Testis (tissue), 3 donors: ENCODE measurements around the gene ATXN7L1. TPM values are rescaled to one million over a fixed set of nuclear protein-coding genes. Genes with fewer than 3 reads are reported as not detected.

Source experiments
- DNase-seq: peaks from one replicate; pipeline ENCODE4 v3.0.0-alpha.2; 2019
- H3K27ac ChIP-seq, 2 donors: fragments of 200-600 bp; sonication (generic); one replicate each; pipeline ENCODE4 v1.5.1; 2019
- H3K27me3 ChIP-seq: fragments of 200-600 bp; sonication (generic); one replicate; pipeline ENCODE4 v1.5.1; 2019
- H3K36me3 ChIP-seq: fragments of 200-600 bp; sonication (generic); one replicate; pipeline ENCODE4 v1.5.1; 2017; ENCODE audit warnings: low read depth; ENCODE audit errors: missing control alignments
- H3K4me1 ChIP-seq: fragments of 200-600 bp; sonication (generic); one replicate; pipeline ENCODE4 v1.5.1; 2019
- H3K4me3 ChIP-seq, 2 donors: fragments of 200-600 bp; sonication (generic); one replicate each; pipeline ENCODE4 v1.5.1; 2017 to 2019
- H3K9me3 ChIP-seq: fragments of 200-600 bp; sonication (generic); one replicate; pipeline ENCODE4 v1.5.1; 2017
- CTCF ChIP-seq, 3 experiments: fragments of 450-650 bp in 2 of 3; fragments of 200-600 bp in 1 of 3; sonication (generic) in 1 of 3; IDR thresholded peaks; one replicate each; pipeline ENCODE4 v1.5.1; 2016 to 2019; ENCODE audit warnings: antibody characterized with exemption in 3 of 3, mild to moderate bottlenecking in 2 of 3, moderate library complexity in 1 of 3
- POLR2A ChIP-seq: fragments of 450-650 bp; IDR thresholded peaks from one replicate; pipeline ENCODE4 v1.6.1; 2017; ENCODE audit warnings: antibody characterized with exemption, mild to moderate bottlenecking, moderate library complexity
- WGBS, 2 donors: methylation state at CpG; one replicate each; pipeline ENCODE4 v1.1.5; 2018; 5-methylcytosine and 5-hydroxymethylcytosine counted together
- intact Hi-C: fragments of 100-400 bp; cut with DNase I; formaldehyde crosslinking; loops from one replicate; pipeline ENCODE4 v1.15.1; 2023; ENCODE audit warnings: low total_unique reads
- polyA plus RNA-seq: library from polyadenylated mRNA; stranded (reverse); fragments of 350-450 nt; fragmentation: Illumina TruSeq; extraction: RNeasy Lipid Tissue Mini Kit (QIAGEN cat#74804); gene quantifications from one replicate; pipeline ENCODE4 v1.2.3, GENCODE V29; 2014; ENCODE audit warnings: low read depth, low replicate concordance; ENCODE audit not compliant: insufficient read depth
- total RNA-seq, 2 donors: library from RNA; depleted of rRNA; stranded (reverse); fragments of >200 nt; gene quantifications; one replicate each; pipeline ENCODE4 v1.2.3, GENCODE V29; 2016

Gene ATXN7L1
- total and polyA plus RNA-seq, 3 donors from 2014 or later = 35.7 to 61.7 (median 35.9) TPM

- Histone ChIP-seq H3K36me3 (no peaks in the 10 kb centered on the region), H3K4me3 (no peak overlapping the region), H3K27ac (no peak overlapping the region), H3K27me3 (no peaks in the 10 kb centered on the region), H3K9me3 (no peaks in the 10 kb centered on the region), H3K4me1 (no peaks in the 10 kb centered on the region)
- TF ChIP-seq POLR2A (no peak), CTCF (IDR thresholded peaks at IDR 0.05) (no peak)
- intact Hi-C loops = no loop called here
- WGBS, 2 donors = 83 to 92% methylated on average over 11 to 15 of the region's 15 CpGs
- no peak for DNase-seq
These were observed 88.0 kb downstream of the ATXN7L1 start for GRCh38 chr7:105788356-105788755.

GRCh38 chr7:105787793-105788192 is 88.6 kb downstream of the ATXN7L1 start:
- DNase-seq = no peak
- TF ChIP-seq CTCF (IDR thresholded peaks at IDR 0.05) (no peak), POLR2A (no peak)
- Histone ChIP-seq H3K4me3 (no peak overlapping the region), H3K36me3 (no peaks in the 10 kb centered on the region), H3K27me3 (no peaks in the 10 kb centered on the region), H3K27ac (no peak overlapping the region), H3K4me1 (no peaks in the 10 kb centered on the region), H3K9me3 (no peaks in the 10 kb centered on the region)
- intact Hi-C loops = no loop called here
- 81 to 92% methylated on average over 3 of the region's 3 CpGs for whole genome bisulfite sequencing, 2 donors

GRCh38 chr7:105786520-105787470 is 89.6 kb downstream of the ATXN7L1 start:
- intact Hi-C loops = no loop called here

GRCh38 chr7:105782391-105783042 is 93.9 kb downstream of the ATXN7L1 start:
- 68 to 90% methylated on average over 5 to 10 of the region's 10 CpGs for WGBS, 2 donors
- Histone ChIP-seq H3K36me3 (no peaks in the 10 kb centered on the region), H3K9me3 (no peaks in the 10 kb centered on the region), H3K4me3 (no peak overlapping the region), H3K27me3 (no peaks in the 10 kb centered on the region), H3K27ac (no peak overlapping the region), H3K4me1 (no peaks in the 10 kb centered on the region)
- intact Hi-C loops = no loop called here
- TF ChIP-seq CTCF (IDR thresholded peaks at IDR 0.05) (no peak), POLR2A (no peak)
- no peak for DNase-seq

More at GRCh38 chr7:105786520-105787470, 89.6 kb downstream of the ATXN7L1 start:
- Histone ChIP-seq H3K4me1 (no peaks in the 10 kb centered on the region), H3K9me3 (no peaks in the 10 kb centered on the region), H3K4me3 (no peak overlapping the region), H3K27me3 (no peaks in the 10 kb centered on the region), H3K36me3 (no peaks in the 10 kb centered on the region), H3K27ac (no peak overlapping the region)
- no peak for DNase-seq
- TF ChIP-seq POLR2A = no peak
- 91 to 94% methylated on average over 9 to 10 of the region's 10 CpGs for WGBS, 2 donors
